Fibroblast of skin of right biceps (primary cell): Measurements from ENCODE around the gene JAZF1.
"Not testable (repeated sequence)": the region's sequence is repeated elsewhere in the genome, so short reads cannot be mapped to it uniquely, and the experiment has no call there.

ENCODE experiments used
- DNase-seq: peaks from one replicate; pipeline ENCODE4 v3.0.0-alpha.2; 2013

JAZF1 gene

GRCh38 chr7:28033386-28033785, 147.2 kb downstream of the JAZF1 start:
- DNase-seq: no peak

DNA sequence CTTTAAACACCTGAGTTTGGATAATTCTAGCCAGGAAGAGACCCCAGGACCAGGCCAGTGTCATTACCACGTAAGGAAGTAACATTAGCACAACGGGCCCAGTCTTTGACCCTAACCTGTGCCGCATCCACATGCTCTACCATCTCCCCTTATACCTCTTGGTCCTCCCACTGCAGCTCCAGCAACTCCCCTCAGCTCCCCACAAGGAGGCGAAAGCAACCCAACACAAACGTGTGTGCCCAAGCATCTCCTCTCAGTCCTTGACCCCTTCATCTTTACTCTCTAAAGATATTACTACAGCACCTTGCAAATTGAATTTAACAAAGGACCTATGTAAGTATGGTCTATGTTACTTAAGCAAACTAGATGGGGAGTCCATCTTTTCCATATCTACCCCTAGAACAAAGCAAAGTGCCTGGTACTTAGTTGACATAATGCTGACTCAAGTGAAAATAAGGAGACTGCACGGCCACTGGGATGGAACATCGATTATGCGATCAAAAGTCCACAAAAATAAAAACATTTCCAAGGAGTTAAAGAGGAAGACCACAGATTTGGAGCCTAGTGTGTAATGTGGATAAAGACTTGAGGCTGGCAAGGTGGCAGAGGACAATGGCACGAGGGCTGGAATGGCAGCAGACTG, 147.7 kb downstream of the JAZF1 start:
- DNase-seq: no peak

DNA sequence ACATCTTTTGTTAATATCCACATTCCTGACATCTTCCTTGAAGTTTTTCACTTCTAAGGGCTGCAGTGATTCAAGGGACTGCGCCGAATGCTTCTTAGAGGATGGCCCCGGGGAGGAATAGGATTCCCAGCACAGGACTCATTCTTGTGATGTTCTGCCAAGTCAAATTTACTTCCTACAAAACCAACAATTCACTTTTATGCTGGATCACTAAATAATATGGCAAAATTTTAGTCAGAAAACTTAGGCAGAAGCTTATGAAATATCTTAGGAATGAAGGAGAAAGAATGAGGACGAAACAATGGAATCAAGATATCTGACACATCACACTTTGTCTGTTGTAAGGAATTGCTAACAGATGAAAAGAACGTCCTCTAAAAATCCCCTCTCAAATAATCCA, 151.5 kb downstream of the JAZF1 start:
- peak; percentile 67 for DNase-seq

DNA sequence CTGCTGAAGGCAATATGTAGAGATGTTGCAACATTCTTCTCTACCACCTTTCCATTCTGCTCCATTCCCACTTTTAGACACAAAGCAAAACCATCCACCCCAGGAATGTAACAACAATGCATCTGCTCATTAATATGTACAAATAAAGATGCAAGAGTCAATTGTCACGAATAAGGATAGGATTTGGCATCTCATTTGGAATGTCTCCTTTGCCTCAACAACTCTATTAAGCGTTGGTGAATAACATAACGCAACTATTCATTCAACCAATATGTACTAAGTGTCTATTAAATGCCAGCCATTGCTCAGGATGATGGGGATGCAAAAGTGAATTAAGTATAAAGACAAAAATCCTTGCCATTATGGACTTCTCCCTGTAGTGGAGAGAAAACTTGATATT, 152.1 kb downstream of the JAZF1 start:
- no peak for DNase-seq

DNA sequence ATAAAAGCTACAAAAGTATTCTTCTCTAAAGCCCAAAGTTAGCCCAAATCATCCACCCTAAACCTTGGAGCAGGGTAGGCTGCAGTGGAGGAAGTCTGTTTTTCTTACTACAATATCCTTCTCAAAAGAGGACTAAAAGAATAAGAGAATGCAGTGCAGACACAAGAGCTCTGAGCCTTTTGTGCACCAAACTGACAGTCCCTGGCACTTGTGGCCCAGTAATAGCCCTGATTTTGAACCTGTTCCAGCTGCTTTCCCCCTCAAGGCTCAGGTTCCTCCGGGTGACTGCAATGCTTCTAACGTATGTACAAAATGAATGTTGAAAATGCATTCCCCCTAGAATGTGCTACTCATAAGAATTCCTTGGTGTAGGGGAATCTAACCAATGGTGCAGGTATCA, 154.4 kb downstream of the JAZF1 start:
- DNase-seq: no peak

DNA sequence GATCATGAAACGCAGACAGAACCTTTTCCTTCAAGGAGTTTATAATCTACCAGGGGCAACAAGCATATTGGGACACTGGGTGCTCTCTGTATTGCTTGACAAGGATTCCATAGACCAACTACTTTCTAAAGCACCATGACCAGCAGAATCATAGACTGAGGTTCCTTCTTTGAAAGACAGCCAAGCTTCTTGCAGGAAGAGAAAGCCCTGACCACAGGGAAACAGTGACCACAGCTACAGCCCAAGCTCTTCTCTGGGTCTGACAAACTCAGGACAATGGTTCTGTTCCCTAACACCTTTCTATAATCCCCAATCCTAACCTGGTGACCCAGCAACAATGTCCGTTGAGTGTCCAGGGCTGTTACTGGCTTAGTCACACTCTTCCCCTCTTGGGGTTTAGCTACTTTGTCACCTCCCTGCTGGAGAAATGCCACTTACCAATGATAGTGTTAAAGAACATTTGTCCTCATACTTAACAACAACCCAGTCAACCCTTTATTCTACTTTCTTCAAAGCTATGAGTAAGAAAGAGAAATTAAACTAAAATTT, 155.7 kb downstream of the JAZF1 start:
- DNase-seq: no peak

GRCh38 chr7:28020302-28020940, 160.2 kb downstream of the JAZF1 start:
- peak; percentile 80 for DNase-seq

DNA sequence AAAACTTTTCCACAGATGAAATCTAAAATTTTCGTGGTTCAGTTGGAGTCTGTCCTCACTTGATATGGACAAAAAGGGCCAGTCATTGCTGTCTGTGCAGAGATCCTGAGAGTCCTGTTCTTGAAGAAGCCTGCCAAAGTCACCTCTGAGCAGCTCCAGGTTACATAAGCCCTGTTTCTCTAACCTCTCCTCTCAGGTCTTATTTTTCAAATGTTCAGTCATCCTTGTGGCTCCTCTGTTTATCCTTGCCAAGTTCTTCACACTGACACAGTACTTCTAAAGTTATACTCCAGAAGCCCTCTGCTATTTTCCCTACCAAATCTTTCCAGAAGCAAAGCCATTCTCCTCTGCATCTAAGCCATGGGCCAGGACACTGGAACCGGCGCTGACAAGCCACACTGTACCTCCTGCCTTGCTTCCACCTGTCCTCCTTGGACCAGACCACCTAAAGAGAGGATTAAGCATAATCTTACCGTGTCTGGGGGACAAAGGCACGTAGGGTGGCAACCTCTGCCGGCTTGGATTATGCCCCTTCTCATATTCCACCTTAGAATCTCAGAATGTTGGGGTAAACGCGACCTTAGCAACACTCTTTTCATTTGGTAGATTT, 161.6 kb downstream of the JAZF1 start:
- no peak for DNase-seq

GRCh38 chr7:28018446-28018845, 162.1 kb downstream of the JAZF1 start:
- peak; percentile 69 for DNase-seq

GRCh38 chr7:28018020-28018419, 162.6 kb downstream of the JAZF1 start:
- peak; percentile 24 for DNase-seq

DNA sequence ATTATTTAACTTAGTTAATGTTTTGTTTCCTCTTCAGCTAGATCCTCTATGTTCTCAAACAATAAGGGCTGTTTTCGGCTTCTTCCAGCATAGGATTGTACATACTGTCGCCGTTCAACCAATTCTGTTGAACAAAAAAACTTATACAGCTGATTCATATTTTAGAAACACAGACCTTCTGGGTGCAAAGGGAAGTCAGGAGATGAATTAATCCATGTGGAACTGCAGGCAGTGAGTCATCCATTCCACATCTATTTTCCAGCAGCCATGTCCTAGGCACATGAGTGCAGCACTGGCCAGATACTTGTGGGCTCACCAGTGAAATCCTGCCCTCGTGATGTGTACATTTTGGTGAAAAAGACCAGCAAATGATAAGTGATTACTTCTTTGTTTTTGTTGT, 163.2 kb downstream of the JAZF1 start:
- DNase-seq: peak; percentile 79

- DNase-seq: no peak
These were observed 164.3 kb downstream of the JAZF1 start for GRCh38 chr7:28016297-28016696.

GRCh38 chr7:28015169-28015568, 165.4 kb downstream of the JAZF1 start:
- DNase-seq: no peak

DNA sequence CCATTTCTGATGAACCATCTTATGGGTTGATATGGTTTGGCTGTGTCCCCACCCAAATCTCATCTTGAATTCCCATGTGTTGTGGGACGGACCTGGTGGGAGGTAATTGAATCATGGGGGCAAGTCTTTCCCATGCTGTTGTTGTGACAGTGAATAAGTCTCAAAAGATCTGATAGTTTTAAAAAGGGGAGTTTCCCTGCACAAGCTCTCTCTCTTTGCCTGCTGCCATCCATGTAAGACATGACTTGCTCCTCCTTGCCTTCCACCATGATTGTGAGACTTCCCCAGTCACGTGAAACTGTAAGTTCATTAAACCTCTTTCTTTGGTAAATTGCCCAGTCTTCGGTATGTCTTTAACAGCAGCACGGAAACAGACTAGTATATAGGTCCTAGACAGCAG, 166.3 kb downstream of the JAZF1 start:
- DNase-seq: not testable (repeated sequence)

DNA sequence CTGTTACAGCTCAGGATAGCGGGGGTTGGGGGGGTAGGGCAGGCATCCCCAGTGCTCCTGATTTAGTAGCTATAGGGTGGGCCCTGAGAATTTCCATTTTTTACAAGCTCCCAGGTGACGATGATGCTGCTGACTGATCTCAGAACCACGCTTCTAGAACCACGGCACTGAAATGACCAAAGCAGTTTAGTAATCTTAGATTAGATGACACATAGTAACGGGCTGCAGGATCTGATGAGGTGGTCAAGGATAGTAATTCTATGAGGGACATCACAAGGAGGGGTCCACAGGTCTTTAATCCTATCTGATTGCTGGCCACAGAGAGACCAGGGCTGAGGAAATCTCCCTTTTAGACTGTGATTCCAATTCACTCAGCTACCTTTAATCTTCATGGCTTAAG, 167.2 kb downstream of the JAZF1 start:
- no peak for DNase-seq

GRCh38 chr7:28013019-28013418, 167.6 kb downstream of the JAZF1 start:
- DNase-seq: no peak

DNA sequence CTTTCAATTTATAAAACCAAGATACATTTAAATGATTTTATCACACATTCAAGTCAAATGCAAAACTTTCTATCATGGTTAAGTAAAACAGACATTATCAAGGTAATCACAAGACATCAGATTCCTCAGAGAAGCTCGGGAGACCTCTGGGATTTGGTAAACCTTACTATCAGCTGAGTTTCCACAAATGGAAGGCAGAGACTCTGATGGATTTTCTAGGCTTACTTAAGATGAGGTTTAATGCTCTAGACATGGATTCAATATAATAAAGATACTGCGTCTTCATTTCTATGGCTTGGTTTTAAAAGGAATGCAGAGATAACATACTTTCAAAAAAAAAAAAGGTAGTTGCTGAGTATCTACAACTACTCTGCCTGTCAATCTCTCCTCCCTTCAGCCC, 171.7 kb downstream of the JAZF1 start:
- DNase-seq: no peak

DNA sequence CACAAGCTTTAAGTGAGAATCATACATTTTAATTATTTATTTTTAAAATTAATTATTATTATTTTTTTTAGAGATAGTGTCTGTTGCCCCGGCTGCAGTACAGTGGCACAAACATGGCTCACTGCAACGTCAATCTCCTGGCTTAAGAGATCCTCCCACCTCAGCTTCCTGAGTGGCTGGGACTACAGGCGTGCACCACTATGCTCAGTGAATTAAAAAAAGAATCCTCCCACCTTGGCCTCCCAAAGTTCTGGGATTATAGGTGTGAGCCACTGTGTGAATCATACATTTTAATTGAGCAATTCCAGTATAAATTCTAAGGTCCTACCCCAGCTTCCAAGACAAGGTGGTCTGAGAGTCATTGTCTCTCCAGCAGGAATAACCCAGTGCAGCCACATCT, 172.4 kb downstream of the JAZF1 start:
- DNase-seq: no peak

GRCh38 chr7:28006491-28006890, 174.1 kb downstream of the JAZF1 start:
- DNase-seq: no peak

GRCh38 chr7:28005847-28006231, 174.8 kb downstream of the JAZF1 start:
- DNase-seq: peak; percentile 47

- DNase-seq: peak; percentile 39
These were observed 175.3 kb downstream of the JAZF1 start for GRCh38 chr7:28005075-28005846.

DNA sequence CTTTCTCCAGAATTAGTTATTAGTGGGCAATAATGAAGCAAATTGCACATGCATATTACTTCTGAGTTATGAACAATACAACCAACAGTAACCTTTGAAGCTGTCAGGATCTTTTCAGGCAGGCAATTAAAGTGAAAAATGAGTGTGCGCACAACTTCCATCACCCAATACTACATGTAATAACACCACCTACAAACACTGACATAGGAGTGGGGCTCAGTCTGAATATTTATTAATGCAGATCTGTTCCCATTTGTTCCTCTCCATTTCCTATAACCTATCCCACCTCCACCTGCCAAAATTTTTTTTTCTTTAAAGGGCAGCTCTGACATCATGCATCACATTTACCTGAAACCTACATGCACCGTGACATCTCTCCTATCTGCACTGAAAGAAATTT, 177.2 kb downstream of the JAZF1 start:
- DNase-seq: no peak

DNA sequence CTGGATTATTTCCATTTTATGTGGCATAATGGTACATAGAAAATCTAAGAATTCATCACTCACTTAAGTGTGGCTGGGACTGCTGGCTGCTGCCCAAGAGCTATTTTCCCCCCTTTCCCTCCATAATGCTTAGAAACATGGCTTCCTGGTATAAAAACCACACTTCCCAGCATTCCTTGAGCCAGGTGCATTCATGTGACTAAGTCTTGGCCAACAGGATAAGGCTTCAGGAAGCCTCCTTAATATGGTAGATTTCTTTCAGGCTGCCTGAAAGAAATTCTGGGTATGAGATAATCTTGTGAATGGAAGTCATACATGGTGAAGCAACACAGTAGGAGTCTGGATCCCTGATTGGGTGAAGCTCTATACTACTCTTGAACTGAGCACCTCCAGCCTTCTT, 178.0 kb downstream of the JAZF1 start:
- DNase-seq: peak; percentile 42

DNA sequence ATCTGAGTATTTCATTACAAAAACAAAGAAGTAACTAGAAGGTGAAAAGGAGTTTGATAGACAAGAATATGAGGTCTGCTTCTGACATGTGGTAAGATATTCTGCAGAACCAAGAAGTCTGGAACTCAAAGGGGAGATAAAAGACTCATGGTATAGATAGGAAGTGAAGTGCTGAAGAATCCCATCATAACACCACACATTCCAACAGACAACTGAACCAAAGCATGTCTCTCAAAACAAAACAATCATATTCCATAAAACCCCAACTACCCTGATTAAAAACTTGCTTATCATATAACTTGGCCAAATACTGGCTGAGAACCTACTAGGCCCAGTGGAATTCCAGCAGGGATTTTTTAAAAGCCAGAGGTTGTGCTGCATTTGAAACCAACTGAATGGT, 178.7 kb downstream of the JAZF1 start:
- DNase-seq: no peak
